SK-N-DZ (cell line): ENCODE data around the gene SLC35E1.
A peak's percentile ranks its signal among the peaks of the same experiment; 100 is the strongest.
"Not testable (repeated sequence)": the region's sequence is repeated elsewhere in the genome, so short reads cannot be mapped to it uniquely, and the experiment has no call there.

Experiments used
- DNase-seq: peaks from one replicate; pipeline ENCODE4 v3.0.0-alpha.2; 2015; ENCODE audit warnings: low spot score

The SLC35E1 gene

DNA sequence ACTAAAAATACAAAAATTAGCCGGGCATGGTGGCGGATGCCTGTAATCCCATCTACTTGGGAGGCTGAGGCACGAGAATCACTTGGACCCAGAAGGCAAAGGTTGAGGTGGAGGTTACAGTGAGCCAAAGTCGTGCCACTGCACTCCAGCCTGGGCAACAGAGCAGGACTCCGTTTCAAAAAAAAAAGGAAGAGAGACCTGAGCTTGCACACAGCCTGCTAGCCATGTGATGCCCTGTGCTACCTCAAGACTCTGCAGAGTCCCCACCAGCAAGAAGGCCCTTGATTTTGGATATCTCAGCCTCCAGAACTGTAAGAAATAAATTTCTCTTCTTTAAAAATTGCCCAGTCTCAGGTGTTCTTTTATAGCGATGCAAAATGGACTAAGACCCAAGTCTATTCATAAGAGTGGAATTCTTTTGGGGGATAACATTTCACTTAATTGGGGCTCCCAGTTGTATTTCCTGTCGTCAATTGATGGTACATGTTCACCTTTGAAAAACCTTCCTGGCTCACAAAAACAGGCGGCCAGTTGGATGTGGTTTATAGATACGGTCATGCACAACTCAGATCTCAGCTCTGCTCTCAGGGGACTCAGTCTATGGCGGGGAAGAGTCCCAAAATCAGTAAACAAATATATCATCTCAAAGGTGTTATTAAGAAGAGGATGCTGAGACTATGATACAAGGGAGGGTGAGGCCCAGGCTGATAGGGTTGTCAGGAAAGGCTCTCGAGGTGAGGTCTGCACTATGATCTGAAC, 27.6 kb downstream of the SLC35E1 start:
- DNase-seq: no peak

DNA sequence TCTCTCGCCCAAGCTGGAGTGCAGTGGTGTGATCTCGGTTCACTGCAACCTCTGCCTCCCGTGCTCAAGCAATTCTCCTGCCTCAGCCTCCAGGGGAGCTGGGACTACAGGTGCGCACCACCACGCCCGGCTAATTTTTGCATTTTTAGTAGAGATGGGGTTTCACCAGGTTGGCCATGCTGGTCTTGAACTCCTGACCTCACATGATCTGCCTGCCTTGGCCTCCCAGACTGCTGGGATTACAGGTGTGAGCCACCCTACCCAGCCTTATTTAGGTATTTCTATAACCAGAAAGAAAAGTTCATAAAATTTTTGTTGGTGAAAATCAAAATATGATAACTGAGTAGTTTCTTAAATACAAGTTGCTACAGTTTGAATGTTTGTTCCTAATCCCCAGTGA, 28.5 kb downstream of the SLC35E1 start:
- not testable (repeated sequence) for DNase-seq

- DNase-seq: no peak
These were observed 29.2 kb downstream of the SLC35E1 start for GRCh38 chr19:16542910-16543472.

GRCh38 chr19:16542045-16542909, 29.9 kb downstream of the SLC35E1 start, which contains the start of gene CHERP:
CHERP (minus strand) TSS chr19:16542437; CDS start chr19:16542378, 59 bp downstream.
- DNase-seq: peak; percentile 92

GRCh38 chr19:16541526-16542044, 30.6 kb downstream of the SLC35E1 start:
- peak; percentile 11 for DNase-seq

- DNase-seq: no peak
These were observed 31.3 kb downstream of the SLC35E1 start for GRCh38 chr19:16540948-16541347.

GRCh38 chr19:16537111-16537510, 35.1 kb downstream of the SLC35E1 start:
- DNase-seq: no peak

DNA sequence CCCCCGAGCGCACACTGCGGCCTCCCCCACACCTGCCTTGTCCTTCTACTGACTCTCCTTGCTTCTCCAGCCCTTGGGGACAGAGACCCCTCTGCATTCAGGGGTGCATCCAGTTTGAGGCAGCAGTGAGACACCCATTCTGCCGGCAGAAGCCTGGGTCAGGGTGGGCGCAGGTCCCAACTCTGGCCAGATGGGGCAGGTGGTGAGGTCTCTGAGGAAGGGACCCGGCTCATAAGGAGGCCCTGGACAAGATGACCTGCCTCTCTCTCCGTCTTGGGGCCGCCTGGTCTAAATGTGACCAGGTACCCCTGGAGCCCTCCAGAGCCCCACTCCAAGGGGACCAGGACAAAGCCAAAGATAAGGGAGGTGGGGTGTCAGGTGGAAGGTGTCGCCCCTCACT, 36.1 kb downstream of the SLC35E1 start:
- DNase-seq: no peak

DNA sequence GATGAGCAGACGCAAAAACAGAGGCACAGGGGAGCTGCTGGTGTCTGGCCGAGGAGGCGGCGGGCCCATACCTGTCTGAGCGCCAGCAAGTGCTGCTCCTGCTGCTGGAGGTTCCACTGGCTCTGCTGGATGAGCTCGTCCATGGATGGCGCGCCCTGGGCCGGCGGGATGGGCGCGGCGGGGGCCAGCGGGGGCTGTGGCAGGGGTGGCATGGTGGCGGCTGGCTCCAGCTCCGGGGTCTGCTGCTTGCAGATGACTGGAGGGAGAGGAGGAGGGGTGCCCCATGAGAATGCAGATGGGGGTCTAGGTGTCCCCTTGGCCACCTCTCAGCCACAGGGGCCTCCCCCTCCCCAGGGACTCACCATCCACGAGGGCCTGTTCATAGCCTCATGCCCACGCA, 36.8 kb downstream of the SLC35E1 start:
- no peak for DNase-seq

GRCh38 chr19:16532440-16533234, 39.6 kb downstream of the SLC35E1 start:
- DNase-seq: no peak

DNA sequence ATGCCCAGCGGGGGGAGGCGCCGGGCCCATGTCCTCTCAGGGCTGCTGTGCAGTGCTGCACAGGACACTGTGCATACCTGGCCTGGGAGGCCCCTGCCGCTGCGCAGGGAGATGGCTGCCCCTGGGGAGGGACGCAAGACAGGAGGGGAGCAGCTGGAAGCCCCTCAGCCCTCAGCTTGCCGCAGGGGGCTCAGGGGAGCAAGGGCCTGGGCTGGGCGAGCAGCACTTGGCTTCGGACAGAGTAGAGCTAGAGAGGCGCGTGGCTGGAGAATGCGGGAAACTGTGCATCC, 40.9 kb downstream of the SLC35E1 start:
- no peak for DNase-seq

GRCh38 chr19:16530540-16531379, 41.5 kb downstream of the SLC35E1 start:
- no peak for DNase-seq

DNA sequence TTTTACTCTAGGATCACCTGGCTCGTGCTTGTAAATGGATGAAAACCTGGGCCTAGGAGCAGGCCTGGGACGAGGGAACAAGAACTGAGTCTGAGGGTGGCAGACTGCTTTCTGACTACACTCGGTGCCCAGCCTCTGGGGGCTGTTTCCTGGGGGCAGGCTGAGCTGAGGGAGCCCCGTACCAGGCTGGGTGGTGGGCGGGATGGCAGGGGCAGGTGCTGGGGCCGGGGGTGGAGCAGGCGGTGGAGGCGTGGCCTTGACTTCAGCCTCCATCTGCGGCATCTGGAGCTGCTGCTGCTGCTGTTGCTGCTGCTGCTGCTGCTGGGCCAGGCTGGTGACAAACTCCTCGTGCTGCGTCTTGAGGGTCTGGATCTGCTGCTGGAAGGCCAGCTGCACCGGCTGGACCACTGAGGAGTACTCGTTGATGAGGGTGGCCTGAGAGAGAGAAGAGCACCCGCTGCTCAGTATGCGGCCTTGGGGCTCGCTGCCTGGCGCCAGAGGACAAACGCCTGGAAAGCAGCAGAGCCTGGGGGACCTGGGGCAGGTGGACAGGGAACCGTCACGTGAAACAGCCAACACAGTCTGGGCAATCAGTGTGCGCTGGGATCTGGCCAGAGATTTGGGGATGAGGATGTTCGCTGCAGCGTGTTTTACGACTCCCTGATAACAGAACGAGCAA, 42.6 kb downstream of the SLC35E1 start:
- no peak for DNase-seq

DNA sequence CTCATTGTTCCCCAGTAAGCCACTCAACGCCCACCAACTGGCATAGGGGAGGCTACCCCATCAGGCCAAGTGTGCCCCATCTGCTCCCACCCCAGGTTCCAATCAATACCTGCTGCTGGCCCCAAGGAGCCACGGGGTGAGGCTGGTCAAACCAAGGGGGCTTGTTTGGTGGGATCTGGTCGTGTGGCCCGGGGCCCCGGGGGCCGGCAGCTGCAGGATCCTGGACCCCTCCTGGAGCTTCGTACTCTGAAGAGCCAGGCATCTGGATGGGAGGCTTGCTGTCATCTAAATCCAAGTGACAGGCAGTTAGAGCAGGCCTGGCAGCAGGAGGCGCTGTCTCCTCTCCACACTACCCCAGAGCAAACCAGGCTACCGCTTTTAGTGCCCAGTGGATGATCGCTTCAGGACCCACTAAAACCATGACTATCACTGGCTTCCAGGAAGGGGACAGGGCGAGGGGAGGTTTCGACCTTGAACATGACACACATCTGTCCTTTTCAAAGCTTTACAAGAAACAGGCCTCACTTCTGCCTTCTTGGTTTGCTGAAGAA, 44.2 kb downstream of the SLC35E1 start:
- no peak for DNase-seq

DNA sequence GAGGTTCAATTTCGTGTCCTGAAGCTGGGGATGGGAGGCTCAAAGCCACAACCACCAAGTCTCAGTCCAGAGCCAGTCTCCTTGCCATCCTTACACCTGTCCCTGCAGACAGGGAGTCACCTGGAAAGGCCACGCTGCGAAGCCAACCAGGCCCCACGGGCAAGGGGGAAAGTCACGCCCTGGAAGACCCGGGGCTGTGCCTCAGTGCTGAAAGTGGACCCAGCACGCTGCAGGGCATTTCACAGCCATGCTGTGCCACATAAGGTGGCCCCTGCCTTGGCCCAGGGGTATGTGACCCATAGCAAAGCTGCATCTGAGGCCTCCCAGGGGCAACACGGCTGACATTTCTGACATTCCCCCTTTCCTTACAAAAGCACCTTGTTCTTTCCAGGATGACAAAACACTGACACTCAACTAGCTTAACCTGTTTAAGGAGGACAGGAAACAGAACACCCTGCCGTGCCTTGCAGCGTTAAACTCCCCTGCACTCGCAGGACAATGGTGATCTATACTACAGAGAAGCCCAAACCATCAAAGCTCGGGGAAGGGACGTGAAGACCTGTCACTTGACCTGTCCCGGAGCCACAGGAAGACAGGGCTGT, 44.8 kb downstream of the SLC35E1 start:
- no peak for DNase-seq

DNA sequence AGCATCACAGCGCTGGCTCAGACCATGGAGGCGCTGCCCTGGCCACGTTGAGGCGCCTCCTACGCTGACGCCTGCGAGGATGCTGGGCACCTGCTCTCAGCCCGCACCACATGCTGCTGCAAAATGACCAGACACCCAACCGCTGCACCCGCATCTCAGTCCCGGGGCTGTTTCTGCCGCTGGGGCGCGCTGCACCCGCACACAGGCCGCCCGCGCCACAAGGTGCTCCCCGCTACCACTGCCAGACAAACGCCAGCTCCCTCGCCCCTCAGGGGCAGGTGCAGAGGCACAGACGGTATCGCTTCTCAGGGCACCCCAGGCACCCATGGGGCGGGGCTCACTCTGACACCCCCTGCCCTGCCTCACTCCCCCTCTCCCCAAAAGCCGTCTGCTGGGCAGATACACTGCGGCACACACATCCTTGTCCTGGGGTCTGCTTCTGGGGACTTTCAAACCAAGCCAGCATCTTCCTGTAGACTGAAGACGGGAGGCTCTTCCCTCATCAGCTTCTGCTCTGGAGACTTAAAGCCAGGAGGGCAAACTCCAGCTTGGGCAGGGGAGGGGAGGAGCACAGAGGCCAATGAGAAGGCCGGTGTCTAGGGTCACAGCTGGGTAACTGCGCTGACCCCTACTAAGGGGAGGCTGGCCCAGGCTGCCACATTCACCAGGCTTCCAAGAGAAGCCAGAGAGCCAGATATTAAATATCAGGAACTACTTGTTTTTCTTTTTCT, 46.3 kb downstream of the SLC35E1 start:
- DNase-seq: no peak

GRCh38 chr19:16524991-16525734, 47.1 kb downstream of the SLC35E1 start:
- DNase-seq: no peak
